Fibroblast of lung (primary cell): ENCODE data around the gene KCNQ4.

Source experiments
- EZH2 ChIP-seq: IDR thresholded peaks from 2 replicates; pipeline ENCODE4 v1.5.1; 2012; ENCODE audit warnings: low read length, control low read depth, mild to moderate bottlenecking; ENCODE audit errors: missing control alignments
- TF ChIP-seq, protein P1 (sequence below), 2 donors: IDR thresholded peaks in 1 of 2; conservative IDR thresholded peaks in 1 of 2; 1 replicate in 1 of 2; 2 replicates in 1 of 2; pipeline ENCODE4 v1.5.1; 2011 to 2012; ENCODE audit warnings: low read length in 2 of 2, control low read depth in 1 of 2, inconsistent platforms in 1 of 2, low read depth in 1 of 2, mild to moderate bottlenecking in 1 of 2

DNA sequence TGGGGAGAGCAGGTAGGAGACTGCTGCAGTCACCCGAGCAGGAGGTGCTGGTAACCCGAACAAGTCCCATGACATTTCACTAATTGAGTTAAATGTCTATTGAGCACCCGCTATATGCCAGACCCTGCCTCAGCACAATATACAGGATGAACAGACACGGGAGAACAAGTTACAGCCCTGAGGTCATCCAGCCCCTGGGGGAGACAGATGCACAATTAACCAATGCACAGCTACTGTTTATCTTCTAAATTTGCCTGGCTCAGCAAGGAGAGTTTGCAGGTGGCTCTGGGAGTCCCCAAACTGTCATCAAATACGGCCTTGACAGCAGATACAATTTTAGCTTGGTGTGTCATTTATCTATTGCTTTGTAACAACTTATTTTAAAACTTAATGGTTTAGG, 60.5 kb downstream of the KCNQ4 start:
- TF ChIP-seq EZH2, result no peak
- TF ChIP-seq, protein P1, sequence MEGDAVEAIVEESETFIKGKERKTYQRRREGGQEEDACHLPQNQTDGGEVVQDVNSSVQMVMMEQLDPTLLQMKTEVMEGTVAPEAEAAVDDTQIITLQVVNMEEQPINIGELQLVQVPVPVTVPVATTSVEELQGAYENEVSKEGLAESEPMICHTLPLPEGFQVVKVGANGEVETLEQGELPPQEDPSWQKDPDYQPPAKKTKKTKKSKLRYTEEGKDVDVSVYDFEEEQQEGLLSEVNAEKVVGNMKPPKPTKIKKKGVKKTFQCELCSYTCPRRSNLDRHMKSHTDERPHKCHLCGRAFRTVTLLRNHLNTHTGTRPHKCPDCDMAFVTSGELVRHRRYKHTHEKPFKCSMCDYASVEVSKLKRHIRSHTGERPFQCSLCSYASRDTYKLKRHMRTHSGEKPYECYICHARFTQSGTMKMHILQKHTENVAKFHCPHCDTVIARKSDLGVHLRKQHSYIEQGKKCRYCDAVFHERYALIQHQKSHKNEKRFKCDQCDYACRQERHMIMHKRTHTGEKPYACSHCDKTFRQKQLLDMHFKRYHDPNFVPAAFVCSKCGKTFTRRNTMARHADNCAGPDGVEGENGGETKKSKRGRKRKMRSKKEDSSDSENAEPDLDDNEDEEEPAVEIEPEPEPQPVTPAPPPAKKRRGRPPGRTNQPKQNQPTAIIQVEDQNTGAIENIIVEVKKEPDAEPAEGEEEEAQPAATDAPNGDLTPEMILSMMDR (conservative IDR thresholded peaks at IDR 0.05 in 1 of 2, IDR thresholded peaks at IDR 0.05 in 1 of 2; ENCODE audit: low read depth in 1 of 2, low read length in 2 of 2), result no peak
